ENCODE results near the gene PRLR. TPM values are rescaled to one million over a fixed set of nuclear protein-coding genes. Genes with fewer than 3 reads are reported as not detected.

The PRLR gene
- total RNA-seq, 2 donors from 2014 or later: 4.1 to 6.5 TPM

- Mint-ChIP-seq H3K4me1 (no peaks in the 10 kb centered on the region), H3K9me3 (no peaks in the 10 kb centered on the region), H3K27me3 (ENCODE audit: insufficient read depth) (no peaks in the 10 kb centered on the region), H3K27ac (no peak overlapping the region), H3K36me3 (ENCODE audit: low read depth) (no peaks in the 10 kb centered on the region), H3K4me3 (no peak overlapping the region)
- TF ChIP-seq CTCF (conservative IDR thresholded peaks at IDR 0.05): no peak
- 86% methylated on average over 1 of the region's 1 CpG; no CpG with 5 or more reads in 1 of the 2 experiments for WGBS, 2 experiments (ENCODE audit: insufficient coverage in 1 of 2, insufficient read length in 1 of 2)
- no peaks in the 10 kb centered on the region for H3K36me3 ChIP-seq (ENCODE audit: control insufficient read depth, insufficient read depth, low read length)
- H3K9me3 ChIP-seq (ENCODE audit: control insufficient read depth, low read length): no peaks in the 10 kb centered on the region
- H3K4me3 ChIP-seq (ENCODE audit: low read length): no peak overlapping the region
- no peaks in the 10 kb centered on the region for H3K4me1 ChIP-seq (ENCODE audit: control insufficient read depth, insufficient read depth, low read length)
- no peak overlapping the region for H3K9ac ChIP-seq (ENCODE audit: extremely low read depth, low read length, poor library complexity, severe bottlenecking)
- DNase-seq: no peak
- H3K27ac ChIP-seq (ENCODE audit: low read depth, low read length): no peak overlapping the region
- no peaks in the 10 kb centered on the region for H3K27me3 ChIP-seq (ENCODE audit: control insufficient read depth, insufficient read depth, low read length, poor library complexity, severe bottlenecking)
Measured at GRCh38 chr5:35120715-35121114, 109.6 kb downstream of the PRLR start.

GRCh38 chr5:35117967-35118366, 112.3 kb downstream of the PRLR start:
- Histone ChIP-seq H3K27ac (ENCODE audit: low read depth, low read length) (no peak overlapping the region), H3K36me3 (ENCODE audit: control insufficient read depth, insufficient read depth, low read length) (no peaks in the 10 kb centered on the region), H3K9ac (ENCODE audit: extremely low read depth, low read length, poor library complexity, severe bottlenecking) (no peak overlapping the region), H3K27me3 (ENCODE audit: control insufficient read depth, insufficient read depth, low read length, poor library complexity, severe bottlenecking) (no peaks in the 10 kb centered on the region), H3K4me1 (ENCODE audit: control insufficient read depth, insufficient read depth, low read length) (no peaks in the 10 kb centered on the region), H3K4me3 (ENCODE audit: low read length) (no peak overlapping the region), H3K9me3 (ENCODE audit: control insufficient read depth, low read length) (no peaks in the 10 kb centered on the region)
- Mint-ChIP-seq H3K27ac (no peak overlapping the region), H3K36me3 (ENCODE audit: low read depth) (no peaks in the 10 kb centered on the region), H3K27me3 (ENCODE audit: insufficient read depth) (no peaks in the 10 kb centered on the region), H3K9me3 (no peaks in the 10 kb centered on the region), H3K4me1 (no peaks in the 10 kb centered on the region), H3K4me3 (no peak overlapping the region)
- no peak for TF ChIP-seq CTCF (conservative IDR thresholded peaks at IDR 0.05)
- WGBS, 2 experiments (ENCODE audit: insufficient coverage in 1 of 2, insufficient read length in 1 of 2): 93 to 95% methylated on average over 4 to 5 of the region's 6 CpGs
- DNase-seq: no peak

GRCh38 chr5:35115920-35116319, 114.4 kb downstream of the PRLR start:
- TF ChIP-seq CTCF (conservative IDR thresholded peaks at IDR 0.05): no peak
- Histone ChIP-seq H3K27ac (ENCODE audit: low read depth, low read length) (no peak overlapping the region), H3K9ac (ENCODE audit: extremely low read depth, low read length, poor library complexity, severe bottlenecking) (no peak overlapping the region), H3K4me1 (ENCODE audit: control insufficient read depth, insufficient read depth, low read length) (no peaks in the 10 kb centered on the region), H3K27me3 (ENCODE audit: control insufficient read depth, insufficient read depth, low read length, poor library complexity, severe bottlenecking) (no peaks in the 10 kb centered on the region), H3K9me3 (ENCODE audit: control insufficient read depth, low read length) (no peaks in the 10 kb centered on the region), H3K36me3 (ENCODE audit: control insufficient read depth, insufficient read depth, low read length) (no peaks in the 10 kb centered on the region), H3K4me3 (ENCODE audit: low read length) (no peak overlapping the region)
- Mint-ChIP-seq H3K27me3 (ENCODE audit: insufficient read depth) (no peaks in the 10 kb centered on the region), H3K36me3 (ENCODE audit: low read depth) (no peaks in the 10 kb centered on the region), H3K9me3 (no peaks in the 10 kb centered on the region), H3K4me1 (no peaks in the 10 kb centered on the region), H3K4me3 (no peak overlapping the region), H3K27ac (no peak overlapping the region)
- no peak for DNase-seq

All from endodermal cell (in vitro differentiated cells).